HG03521 (cell line): ENCODE results near the gene NEK10.

Source experiments
- ATAC-seq: cut with Tn5 transposase; IDR thresholded peaks from one replicate; pipeline ENCODE4 v1.9.1; 2021; ENCODE audit warnings: mild to moderate bottlenecking, moderate library complexity; ENCODE audit not compliant: unreplicated experiment

Gene NEK10

DNA sequence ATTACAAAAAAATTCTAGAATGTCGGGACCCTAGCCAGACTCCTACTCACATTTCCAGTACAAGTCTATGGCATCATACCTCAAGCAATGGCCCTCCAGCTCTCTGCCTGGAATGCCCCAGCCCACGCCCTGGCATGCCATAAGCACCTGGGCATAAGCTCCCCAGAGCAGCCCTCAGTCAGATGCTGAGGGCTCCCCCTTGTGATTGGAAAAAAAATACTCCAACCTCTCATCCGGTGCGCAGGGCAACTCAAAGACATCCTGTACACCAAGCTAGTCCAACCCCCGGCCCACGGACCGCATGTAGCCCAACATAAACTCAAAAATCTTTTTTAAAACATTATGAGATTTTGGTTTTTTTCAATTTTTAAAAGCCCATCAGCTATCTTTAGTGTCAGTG, 115.4 kb downstream of the NEK10 start:
- ATAC-seq: peak; percentile 80

DNA sequence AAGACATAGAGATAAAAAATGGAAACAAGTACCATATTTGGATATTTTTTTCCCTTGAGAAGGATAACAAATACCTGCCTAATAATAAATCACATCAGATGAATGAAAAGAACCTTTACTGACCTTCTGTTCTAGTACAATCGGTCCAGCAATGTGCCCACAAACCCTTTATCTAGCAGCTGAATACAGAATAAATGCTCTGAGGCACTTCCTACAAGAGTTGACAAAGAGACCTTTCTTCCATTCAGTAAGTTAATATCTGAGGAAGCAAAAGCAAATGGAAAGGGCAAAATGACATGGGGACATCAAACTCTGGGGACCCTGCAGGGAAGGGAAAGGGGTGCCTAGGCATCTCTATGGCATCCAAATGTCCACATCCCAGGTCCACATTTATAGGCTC, 115.8 kb downstream of the NEK10 start:
- no peak for ATAC-seq

DNA sequence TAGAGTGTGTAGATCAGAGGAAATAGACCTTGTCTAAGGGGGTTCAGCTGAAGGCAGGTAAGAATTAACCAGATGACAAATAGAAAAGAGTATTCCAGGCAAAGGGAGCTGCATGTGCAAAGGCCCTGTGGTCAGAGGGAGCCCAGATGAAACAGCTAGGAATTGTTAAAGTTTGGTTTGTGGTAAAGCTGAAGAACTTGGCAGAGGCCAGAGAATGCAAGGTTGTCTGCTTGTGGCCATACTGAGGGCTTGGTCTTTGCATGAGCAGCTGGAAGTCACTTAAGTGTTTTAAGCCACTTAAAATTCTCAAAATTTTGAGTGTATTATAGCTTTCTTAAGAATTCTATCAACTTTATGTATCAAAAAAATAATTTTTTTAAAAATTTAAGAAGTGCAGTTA, 116.5 kb downstream of the NEK10 start:
- no peak for ATAC-seq

DNA sequence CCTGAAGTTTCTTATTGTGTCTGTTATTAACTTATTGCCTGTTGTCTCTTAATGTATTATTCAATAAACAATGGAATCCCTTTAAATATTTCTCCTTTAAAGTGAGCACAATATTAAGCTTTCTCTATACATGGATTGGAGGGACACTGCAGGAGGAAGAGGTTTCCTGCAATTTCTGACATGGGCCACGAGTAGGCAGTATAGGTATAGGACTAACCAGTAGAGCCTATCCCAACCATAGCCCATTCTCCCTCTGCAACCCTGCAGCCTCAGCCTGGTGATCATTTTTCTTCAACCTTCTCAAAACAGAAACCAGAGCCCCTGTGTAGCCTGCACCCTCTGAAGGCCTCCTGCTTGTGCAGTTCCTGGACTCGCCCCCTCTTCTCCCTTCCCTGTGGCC, 124.8 kb downstream of the NEK10 start:
- no peak for ATAC-seq

DNA sequence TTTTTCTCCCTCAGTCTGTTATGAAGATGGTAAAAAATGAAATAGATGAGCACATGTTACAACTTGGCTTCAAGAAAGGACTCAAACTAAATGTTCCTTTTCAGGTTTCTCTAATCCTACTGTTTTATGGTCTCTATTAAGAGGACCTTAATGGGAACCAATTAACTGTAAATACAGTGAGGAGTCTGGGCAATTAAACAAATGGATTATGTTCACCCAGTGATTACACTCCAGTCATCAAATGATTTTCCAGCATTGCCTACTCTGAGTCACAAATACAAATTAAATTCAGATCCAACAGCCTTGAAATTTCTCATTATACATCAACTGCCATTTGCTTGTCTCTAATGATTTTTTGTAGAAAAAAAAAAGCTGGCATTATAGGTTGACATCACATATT, 129.2 kb downstream of the NEK10 start:
- ATAC-seq: no peak

DNA sequence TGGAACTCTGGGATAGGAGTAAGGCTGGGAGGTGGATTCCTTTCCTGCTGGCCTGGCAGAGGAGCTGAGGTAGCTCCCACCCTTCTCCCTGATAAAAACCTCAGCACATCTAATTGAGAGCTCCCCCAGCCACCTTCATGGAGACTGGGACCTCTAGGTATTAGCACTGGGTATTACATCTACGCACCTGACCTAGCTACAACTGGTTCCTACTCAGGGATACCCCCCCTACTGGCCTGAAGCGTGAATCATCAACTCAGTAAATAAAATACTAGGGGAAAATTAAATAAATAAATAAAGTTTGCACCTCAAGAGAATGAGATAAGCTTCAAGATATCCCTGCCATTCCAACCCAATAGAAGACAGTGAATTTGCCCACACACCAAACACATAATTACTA, 140.4 kb downstream of the NEK10 start:
- peak; percentile 73 for ATAC-seq

DNA sequence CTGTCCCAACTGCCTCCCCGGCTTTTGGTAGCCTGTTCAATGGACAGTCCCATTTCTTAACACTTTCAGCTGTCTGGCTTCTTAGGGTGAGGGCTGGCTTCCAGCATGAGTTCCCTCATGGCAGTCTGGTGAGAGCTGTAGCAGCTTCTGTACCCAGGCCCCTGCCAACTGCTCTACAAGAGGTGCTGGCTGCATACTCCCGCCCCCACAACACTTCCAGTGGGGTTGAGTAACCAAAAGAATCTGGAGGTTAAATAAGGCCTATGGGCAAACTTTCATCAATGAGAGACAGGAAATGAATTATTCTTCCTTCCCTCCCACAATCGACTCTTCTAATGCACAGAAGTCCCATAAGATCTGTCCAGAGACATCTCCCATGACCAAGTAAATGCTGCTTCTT, 145.0 kb downstream of the NEK10 start:
- no peak for ATAC-seq

DNA sequence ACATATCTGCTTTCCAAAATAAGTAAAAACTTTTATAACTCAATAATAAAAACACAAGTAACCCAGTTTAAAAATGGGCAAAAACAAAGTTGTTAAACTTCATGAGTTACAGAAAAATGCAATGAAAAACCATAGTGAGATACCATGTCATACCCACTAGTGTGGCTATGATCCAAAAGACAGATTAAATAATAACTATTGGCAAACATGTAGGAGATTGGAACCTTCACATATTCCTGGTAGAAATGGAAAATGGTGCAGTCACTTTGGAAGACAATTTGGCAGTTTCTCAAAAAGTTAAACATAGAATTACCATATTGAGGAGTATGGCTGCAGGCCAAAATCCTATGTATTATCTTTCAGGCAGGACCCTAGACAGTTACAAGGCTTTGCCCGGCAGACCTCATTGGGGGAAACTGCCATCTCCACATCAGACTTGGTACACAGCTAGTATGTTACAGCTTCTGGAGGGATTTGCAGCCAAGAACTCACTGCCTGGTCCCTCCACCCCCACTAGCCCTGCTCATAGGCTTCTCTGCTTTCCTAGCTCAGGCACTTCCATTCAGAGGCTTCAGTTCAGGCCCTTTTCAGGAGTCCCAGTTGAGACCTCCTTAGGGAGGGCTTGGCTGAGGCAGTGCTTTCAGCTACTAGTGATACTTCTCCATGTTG, 147.8 kb downstream of the NEK10 start:
- ATAC-seq: no peak

DNA sequence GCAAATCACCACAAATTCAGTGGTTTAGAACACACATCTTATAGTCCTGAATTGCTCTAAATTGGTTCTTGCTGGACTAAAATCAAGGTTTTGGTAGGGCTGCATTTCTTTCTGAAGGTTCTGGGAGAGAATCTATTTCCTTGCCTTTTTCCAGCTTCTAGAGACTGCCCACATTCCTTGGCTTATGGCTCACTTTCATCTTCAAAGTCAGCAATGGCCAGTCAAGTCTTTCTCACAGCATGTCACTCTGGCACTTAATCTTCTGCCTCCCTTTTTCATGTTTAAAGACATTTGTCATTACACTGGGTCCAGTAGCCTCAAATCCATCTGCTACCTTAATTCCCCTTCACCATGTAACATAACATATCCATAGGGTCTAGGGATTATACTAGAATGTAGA, 149.0 kb downstream of the NEK10 start:
- ATAC-seq: no peak

DNA sequence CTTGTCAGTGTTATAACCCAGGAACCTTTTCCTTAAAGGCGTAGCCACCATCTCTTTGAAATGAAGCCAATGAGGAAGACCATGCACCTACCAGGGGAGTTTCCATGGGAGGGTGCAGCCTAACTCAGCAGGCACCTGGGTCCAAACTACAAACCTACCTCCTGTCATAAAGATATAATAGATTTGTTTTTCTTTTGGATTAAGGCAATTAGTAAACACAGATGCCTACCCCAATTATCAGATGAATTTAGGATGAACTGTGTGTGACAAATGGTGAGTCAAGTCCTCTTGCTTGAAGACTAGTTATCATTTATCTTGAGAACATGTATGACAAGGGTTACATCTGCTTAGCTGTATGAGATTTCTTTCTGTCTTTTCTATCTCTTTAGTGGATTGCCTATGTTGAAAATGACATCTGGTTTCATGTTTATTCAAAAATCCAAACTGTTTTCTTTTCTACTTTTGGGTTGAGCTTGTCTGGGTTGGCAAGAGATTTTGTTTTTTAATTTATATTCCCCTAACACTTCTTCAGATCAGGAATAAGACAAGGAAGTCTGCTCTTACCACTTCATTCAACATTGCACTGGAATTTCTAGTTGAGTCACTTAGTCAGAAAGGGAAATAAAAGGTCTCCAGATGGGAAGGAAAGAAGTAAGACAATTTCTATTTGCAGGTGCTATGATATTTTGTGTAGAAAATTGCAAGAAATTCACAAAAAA, 149.9 kb downstream of the NEK10 start:
- ATAC-seq: no peak

DNA sequence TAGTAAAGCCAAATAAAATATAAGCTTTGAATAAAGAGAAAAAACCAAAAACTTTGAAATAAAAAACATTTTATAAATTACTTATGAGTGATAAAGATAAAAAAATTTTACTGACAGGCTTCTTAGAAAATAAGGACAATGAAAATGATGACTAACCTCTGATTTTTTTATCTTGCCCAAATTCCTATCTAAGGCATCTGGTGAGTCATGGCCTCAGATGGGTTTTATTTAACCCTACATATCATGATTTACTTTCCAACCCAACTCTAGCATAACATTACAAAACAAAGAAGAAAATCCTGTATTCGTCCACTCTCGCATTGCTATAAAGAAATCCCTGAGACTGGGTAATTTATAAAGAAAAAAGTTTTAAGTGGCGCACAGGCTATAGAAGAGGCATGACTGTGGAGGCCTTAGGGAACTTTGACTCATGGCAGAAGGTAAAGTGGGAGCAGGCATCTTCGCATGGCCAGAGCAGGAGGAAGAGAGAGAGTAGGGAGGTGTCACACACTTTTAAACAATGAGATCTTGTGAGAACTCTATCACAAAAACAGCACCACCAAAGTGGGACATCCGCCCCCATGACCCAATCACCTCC, 152.1 kb downstream of the NEK10 start:
- no peak for ATAC-seq

DNA sequence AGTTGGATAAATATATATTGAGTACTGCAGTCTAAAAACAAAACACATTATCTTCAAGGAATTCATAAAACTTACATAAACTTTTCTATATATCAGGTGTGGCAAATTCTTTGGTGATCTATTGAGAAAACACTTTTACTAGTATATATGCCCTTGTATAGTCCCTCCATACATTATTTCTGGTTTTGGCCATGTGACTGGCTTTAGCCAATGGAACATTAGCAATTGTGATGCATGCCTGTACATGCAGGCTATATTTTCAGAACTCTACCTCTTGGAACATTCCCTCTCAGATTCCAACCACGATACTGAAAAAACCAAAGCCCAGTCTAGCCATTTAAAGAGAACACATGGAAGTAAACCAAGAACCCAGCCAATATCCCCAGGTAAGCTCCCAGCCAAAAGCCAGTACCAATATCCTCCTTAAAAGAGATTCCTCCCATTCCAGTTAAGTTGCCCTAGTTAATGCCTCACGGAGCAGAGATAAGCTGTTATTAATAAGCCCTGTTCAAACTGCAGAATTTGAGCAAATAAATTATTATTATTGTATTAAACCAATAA, 152.8 kb downstream of the NEK10 start:
- ATAC-seq: no peak

DNA sequence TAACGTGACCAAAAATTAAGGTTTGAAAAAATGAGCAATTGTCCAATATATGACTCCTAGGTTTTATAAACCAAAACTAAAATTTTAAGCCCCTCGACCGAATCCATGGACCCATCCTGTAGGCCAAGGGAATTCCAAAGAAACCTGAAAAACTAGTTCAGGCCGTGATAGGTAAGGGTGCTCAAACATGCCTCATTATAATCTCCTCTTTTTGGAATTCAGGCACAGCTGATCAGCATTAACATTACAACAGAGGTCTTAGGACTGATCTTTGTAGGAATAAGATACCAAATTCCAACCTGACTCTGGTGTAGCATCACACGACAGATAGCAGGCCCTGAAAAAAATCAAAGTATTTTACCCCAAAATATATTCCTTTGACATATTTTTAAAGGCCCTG, 155.7 kb downstream of the NEK10 start:
- no peak for ATAC-seq

DNA sequence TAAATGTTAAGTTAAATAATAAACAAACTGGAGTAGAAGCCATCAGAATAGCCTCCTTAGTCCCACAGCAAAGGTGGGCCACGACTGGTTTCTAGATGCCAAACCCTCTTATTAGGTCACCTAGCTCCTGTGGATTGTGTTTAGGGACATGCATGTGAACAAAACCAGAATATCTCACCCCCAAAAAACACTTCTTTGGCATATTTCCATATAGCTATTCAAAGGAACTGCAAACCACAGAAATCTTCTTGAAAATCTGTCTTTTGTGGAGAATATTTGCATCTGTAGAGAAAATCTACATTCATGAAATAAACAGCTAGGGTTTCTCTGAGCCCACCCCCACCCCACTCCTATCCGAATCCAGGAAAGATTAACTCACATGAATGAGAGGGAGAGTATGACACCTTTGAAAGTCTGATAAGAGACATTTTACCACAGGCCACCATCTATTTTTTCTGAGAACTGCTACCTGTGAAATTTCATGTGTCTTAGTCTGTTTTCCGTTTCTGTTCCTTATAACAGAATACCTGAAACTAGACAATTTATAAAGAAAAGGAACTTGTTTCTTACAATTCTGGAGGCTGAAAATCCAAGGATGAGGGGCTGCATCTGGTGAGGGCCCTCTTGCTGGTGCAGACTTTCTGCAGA, 159.4 kb downstream of the NEK10 start:
- peak; percentile 63 for ATAC-seq

DNA sequence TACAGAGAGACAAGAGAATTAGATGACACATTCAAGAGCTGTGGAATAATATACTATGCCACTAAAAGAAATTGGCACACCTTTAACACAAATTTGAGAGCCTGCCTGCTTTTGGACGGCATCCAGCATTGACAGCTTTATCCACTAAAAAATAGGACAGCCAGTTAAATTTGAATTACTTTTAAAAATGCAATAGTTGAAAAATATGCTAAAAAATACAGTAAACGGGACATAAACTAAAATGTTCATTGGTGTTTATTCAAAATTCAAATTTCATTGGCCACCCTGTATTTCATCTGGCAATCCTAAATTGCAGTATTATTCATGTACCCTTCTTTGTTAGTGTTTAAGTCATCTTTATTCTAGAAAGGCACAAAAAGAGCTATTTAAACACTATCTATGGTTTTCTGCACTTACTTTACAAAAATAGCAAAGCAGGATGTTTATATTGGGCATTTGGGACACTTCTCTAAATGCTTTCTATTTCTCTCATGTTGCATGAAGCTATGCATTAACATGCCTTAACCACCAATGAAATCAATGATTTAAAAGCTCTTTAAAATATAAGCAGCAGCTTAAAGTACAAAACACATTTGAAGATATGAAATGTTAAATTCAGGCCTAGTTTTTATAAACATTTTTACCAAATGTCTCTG, 160.1 kb downstream of the NEK10 start:
- no peak for ATAC-seq

DNA sequence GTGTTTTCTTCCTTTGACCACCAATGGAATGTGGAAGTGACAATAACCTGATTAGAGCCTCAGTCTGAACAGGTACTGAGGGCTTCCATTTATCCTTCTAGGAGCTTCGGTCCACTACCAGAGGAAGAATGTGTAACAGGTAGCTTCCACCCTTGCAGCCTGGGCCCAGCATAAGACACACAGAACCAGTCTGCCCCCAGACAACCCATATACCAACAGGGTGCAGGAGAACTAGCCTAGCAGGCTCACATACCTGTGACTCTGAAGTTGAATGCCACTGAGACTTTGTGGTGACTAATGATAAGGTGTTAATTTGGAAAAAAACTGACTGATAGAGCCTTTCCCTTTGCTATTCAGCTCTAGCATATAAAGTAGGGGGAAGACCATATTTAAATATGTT, 166.2 kb downstream of the NEK10 start:
- no peak for ATAC-seq

DNA sequence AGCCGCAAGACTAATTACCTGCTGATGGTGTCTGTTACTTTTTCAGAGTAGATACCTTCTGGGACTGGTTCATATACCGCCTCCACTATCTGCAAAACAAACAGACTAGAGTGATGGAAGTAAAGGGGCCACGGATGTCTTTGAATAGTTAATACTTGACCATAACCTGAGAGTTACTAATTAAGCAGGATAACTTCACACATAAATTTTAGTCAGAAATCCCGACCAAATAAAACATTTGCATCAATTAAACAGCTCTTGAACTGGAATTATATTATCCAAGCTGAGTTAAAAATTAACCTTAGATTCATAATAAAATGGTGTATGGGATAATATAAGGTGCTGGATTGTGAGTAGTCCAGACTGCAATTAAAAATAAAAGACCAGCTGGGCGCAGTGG, 167.7 kb downstream of the NEK10 start:
- ATAC-seq: no peak

DNA sequence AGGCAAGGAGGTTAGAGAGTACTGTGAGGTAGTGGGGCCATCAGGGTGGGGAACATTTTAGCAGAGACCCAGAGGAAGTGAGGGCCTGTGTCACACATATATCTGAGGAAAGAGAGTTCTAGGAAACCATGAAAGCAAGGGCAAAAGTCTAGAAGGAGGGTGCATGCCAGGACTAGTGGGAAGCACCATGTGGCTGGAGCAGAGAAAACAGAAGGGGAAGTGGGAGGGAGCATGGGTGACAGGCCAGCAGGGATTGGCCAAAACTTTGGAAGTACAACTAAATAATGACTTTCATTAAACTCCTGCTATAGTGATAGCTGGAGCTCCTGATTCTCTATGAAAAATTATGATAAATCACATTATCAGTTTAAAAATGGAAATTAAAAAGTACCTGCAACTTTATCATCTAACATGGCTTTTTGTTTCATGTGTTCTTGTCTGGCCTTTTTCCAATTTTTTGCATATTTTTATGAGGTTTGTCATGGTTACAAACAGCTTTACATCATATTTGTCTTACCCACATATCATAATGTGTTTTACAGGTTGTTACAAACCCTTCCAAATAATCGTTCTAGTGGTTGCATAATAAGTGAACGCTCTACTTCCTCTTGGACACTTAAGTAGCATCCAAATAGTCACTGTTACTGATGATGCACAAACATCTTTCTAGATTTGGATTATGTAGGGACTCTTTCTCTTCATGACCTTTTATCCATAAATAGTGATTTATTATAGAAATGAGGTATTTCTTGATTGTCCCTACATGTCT, 168.3 kb downstream of the NEK10 start:
- no peak for ATAC-seq

DNA sequence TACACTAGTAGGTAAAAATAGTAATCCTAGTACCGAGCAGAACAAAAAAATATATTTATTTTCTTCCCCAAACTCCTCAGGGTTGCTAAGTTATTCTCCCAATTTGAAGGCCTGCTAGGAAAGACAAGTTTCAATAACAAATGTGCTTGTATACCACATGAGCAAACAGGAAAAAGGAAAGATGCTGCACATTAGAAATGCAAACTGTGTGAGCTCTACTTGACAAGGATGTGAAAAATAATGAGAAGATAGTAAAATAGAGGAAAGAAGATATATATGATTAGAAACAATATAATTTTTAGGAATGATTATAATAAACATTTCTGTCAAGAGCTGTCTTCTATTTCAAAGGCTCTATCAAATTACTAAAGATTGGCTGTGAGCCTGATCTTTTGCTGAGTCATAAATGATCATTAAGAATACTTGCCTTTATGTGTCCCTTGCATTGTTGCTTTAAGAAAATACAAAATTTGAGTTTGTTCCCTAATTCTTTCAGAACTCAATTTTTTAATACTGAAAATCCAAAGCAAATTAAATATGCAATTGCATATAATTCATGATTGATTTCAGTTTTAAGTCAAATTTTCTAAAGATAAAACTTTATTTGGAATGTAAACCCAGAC, 174.2 kb downstream of the NEK10 start:
- ATAC-seq: no peak

DNA sequence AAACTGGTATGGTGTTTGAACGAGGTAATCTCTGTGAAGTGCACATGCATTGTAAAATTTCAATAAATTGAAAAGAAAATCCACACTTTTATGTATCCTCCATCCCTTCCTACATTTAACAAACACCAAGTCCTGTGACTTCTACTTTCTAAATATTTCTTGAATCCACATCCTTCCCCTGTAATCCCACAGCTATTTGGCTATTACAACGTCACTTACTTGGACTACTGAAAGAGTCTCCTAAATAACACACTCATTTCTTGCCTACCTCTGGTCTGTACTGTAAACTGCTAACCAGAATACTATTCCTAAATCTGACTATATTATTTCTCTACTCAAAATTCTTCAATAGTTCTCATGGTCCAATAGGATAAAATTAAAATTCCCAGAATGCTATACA, 176.1 kb downstream of the NEK10 start:
- no peak for ATAC-seq
